ENCODE measurements around the gene ST3GAL3. TPM values are rescaled to one million over a fixed set of nuclear protein-coding genes. Genes with fewer than 3 reads are reported as not detected.

ST3GAL3 gene
- total and polyA plus RNA-seq, 3 donors from 2014 or later = 42.9 to 62.0 (median 50.7) TPM

- WGBS, 2 donors = 96 to 97% methylated on average over 5 of the region's 5 CpGs
- DNase-seq = no peak
- Histone ChIP-seq H3K36me3 (ENCODE audit: low read depth, missing control alignments) (no peaks in the 10 kb centered on the region), H3K27ac (no peak overlapping the region), H3K9me3 (no peaks in the 10 kb centered on the region), H3K4me1 (no peaks in the 10 kb centered on the region), H3K27me3 (no peaks in the 10 kb centered on the region), H3K4me3 (no peak overlapping the region)
- TF ChIP-seq, protein P1, sequence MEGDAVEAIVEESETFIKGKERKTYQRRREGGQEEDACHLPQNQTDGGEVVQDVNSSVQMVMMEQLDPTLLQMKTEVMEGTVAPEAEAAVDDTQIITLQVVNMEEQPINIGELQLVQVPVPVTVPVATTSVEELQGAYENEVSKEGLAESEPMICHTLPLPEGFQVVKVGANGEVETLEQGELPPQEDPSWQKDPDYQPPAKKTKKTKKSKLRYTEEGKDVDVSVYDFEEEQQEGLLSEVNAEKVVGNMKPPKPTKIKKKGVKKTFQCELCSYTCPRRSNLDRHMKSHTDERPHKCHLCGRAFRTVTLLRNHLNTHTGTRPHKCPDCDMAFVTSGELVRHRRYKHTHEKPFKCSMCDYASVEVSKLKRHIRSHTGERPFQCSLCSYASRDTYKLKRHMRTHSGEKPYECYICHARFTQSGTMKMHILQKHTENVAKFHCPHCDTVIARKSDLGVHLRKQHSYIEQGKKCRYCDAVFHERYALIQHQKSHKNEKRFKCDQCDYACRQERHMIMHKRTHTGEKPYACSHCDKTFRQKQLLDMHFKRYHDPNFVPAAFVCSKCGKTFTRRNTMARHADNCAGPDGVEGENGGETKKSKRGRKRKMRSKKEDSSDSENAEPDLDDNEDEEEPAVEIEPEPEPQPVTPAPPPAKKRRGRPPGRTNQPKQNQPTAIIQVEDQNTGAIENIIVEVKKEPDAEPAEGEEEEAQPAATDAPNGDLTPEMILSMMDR (IDR thresholded peaks at IDR 0.05) = no peak
- TF ChIP-seq POLR2A (IDR thresholded peaks at IDR 0.05) = no peak
- intact Hi-C loops (cut with DNase I; ENCODE audit: low total_unique reads) = no loop called here
Measured at GRCh38 chr1:43843684-43844083, 136.3 kb downstream of the ST3GAL3 start.

DNA sequence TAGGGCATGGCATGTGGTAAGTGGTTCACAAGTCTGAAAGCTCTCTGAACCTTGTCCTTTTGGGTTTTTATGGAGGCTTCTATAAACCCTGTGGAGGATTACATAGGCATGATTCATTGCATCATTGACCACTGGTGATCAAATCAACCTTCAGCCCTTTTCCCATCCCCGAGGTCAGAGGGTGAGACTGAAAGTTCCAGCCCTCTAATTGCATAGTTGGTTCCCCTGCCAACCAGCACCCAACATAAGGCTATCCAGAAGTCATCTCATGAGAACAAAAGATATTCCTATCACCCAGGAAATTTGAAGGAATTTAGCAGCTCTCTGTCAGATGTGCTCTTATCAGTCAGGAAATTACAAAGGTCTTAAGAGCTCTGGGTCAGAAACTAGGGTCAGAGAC lies 136.8 kb downstream of the ST3GAL3 start:
- H3K27ac ChIP-seq = no peak overlapping the region
- no peak overlapping the region for H3K4me3 ChIP-seq
- no peaks in the 10 kb centered on the region for H3K4me1 ChIP-seq
- no peaks in the 10 kb centered on the region for H3K27me3 ChIP-seq
- 91 to 100% methylated on average over 1 of the region's 1 CpG for WGBS, 2 donors
- no peaks in the 10 kb centered on the region for H3K36me3 ChIP-seq (ENCODE audit: low read depth, missing control alignments)
- no peaks in the 10 kb centered on the region for H3K9me3 ChIP-seq
- no peak for DNase-seq
- TF ChIP-seq, protein P1 (IDR thresholded peaks at IDR 0.05) = no peak
- TF ChIP-seq POLR2A (IDR thresholded peaks at IDR 0.05) = no peak
- intact Hi-C loops (cut with DNase I; ENCODE audit: low total_unique reads) = no loop called here

GRCh38 chr1:43847290-43847689 lies 140.0 kb downstream of the ST3GAL3 start:
- TF ChIP-seq POLR2A (IDR thresholded peaks at IDR 0.05) = no peak
- TF ChIP-seq, protein P1 (IDR thresholded peaks at IDR 0.05) = no peak

DNA sequence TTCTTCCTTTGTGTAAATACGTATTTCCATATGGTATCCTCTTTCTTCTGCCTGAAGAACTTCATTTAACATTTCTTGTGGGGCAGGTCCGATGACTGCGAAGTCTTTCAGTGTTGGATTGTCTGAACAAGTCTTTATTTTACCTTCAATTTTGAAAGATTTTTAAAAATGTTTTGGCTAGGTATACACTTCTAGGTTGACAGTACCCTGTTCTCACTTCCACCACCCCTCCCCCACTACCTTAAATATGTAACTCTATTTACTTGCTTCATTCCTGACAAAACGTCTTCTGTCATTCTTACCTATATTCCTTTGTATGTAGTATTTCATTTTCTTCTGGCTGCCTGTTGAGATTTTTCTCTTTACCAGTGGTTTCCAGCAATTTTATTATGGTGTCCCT lies 140.5 kb downstream of the ST3GAL3 start:
- H3K9me3 ChIP-seq = no peaks in the 10 kb centered on the region
- TF ChIP-seq POLR2A (IDR thresholded peaks at IDR 0.05) = no peak
- TF ChIP-seq, protein P1 (IDR thresholded peaks at IDR 0.05) = no peak
- no peak overlapping the region for H3K4me3 ChIP-seq
- intact Hi-C loops (cut with DNase I; ENCODE audit: low total_unique reads) = no loop called here
- no peak overlapping the region for H3K27ac ChIP-seq
- 90 to 92% methylated on average over 4 of the region's 4 CpGs for WGBS, 2 donors
- H3K36me3 ChIP-seq (ENCODE audit: low read depth, missing control alignments) = no peaks in the 10 kb centered on the region
- no peak for DNase-seq
- H3K4me1 ChIP-seq = no peaks in the 10 kb centered on the region
- H3K27me3 ChIP-seq = no peaks in the 10 kb centered on the region

More at GRCh38 chr1:43847290-43847689, 140.0 kb downstream of the ST3GAL3 start:
- Histone ChIP-seq H3K36me3 (ENCODE audit: low read depth, missing control alignments) (no peaks in the 10 kb centered on the region), H3K27ac (no peak overlapping the region), H3K9me3 (no peaks in the 10 kb centered on the region), H3K4me1 (no peaks in the 10 kb centered on the region), H3K4me3 (no peak overlapping the region), H3K27me3 (no peaks in the 10 kb centered on the region)
- intact Hi-C loops (cut with DNase I; ENCODE audit: low total_unique reads) = no loop called here
- WGBS, 2 donors = 91 to 100% methylated on average over 1 of the region's 1 CpG
- DNase-seq = no peak

GRCh38 chr1:43849670-43850069 lies 142.3 kb downstream of the ST3GAL3 start:
- WGBS, 2 donors = 82 to 85% methylated on average over 1 of the region's 1 CpG
- no peak for DNase-seq
- no peaks in the 10 kb centered on the region for H3K27me3 ChIP-seq
- intact Hi-C loops (cut with DNase I; ENCODE audit: low total_unique reads) = no loop called here
- H3K27ac ChIP-seq = no peak overlapping the region
- TF ChIP-seq, protein P1 (IDR thresholded peaks at IDR 0.05) = no peak
- TF ChIP-seq POLR2A (IDR thresholded peaks at IDR 0.05) = no peak
- H3K4me3 ChIP-seq = no peak overlapping the region
- H3K36me3 ChIP-seq (ENCODE audit: low read depth, missing control alignments) = no peaks in the 10 kb centered on the region
- no peaks in the 10 kb centered on the region for H3K4me1 ChIP-seq
- no peaks in the 10 kb centered on the region for H3K9me3 ChIP-seq

Measured in testis (tissue), 3 donors.